K562 (cell line): ENCODE results near the gene EXTL1. TPM values are rescaled to one million over a fixed set of nuclear protein-coding genes. Genes with fewer than 3 reads are reported as not detected.

Source experiments
- CHD2 ChIP-seq: IDR thresholded peaks from 2 replicates; pipeline ENCODE4 v1.6.1; 2011; ENCODE audit warnings: low read depth, low read length
- FOXM1 ChIP-seq, 2 experiments: fragments of 450-650 bp in 1 of 2; sonication (generic) in 1 of 2; formaldehyde crosslinking in 1 of 2; IDR thresholded peaks; 2 replicates each; pipeline versions ENCODE4 v1.6.1 to v1.9.0; 2017 to 2022; ENCODE audit warnings: low read depth in 2 of 2, mild to moderate bottlenecking in 2 of 2, missing genetic modification reagents in 1 of 2, moderate library complexity in 1 of 2
- GATAD2B ChIP-seq: fragments of 450-650 bp; IDR thresholded peaks from 2 replicates; pipeline ENCODE4 v1.6.1; 2017; ENCODE audit warnings: mild to moderate bottlenecking, borderline replicate concordance
- HEY1 ChIP-seq: fragments of 250-450 bp; sonication (Bioruptor Pico); IDR thresholded peaks from 2 replicates; pipeline ENCODE4 v1.5.0; 2020; ENCODE audit warnings: mild to moderate bottlenecking, moderate library complexity, borderline replicate concordance
- KLF13 ChIP-seq: fragments of 450-650 bp; IDR thresholded peaks from 2 replicates; pipeline ENCODE4 v1.6.1; 2016; ENCODE audit warnings: missing genetic modification characterization, low read depth, mild to moderate bottlenecking, missing compliant biosample characterization, moderate library complexity, borderline replicate concordance
- MXD1 ChIP-seq: fragments of 250-450 bp; sonication (Bioruptor Pico); IDR thresholded peaks from 2 replicates; pipeline ENCODE4 v1.8.0; 2021; ENCODE audit warnings: borderline replicate concordance, mild to moderate bottlenecking, moderate library complexity; ENCODE audit not compliant: poor library complexity, severe bottlenecking
- MYC ChIP-seq, 2 experiments: fragments of 250-450 bp in 1 of 2; sonication (Bioruptor Pico) in 1 of 2; IDR thresholded peaks; 2 replicates each; pipeline versions ENCODE4 v1.5.1 to v1.6.1; 2012 to 2021; ENCODE audit warnings: low read depth in 2 of 2, borderline replicate concordance in 1 of 2, improper control_type of control experiment in 1 of 2, low read length in 1 of 2, mild to moderate bottlenecking in 1 of 2, moderate library complexity in 1 of 2
- NEUROD1 ChIP-seq: fragments of 150-350 bp; IDR thresholded peaks from 2 replicates; pipeline ENCODE4 v1.6.1; 2014; ENCODE audit warnings: borderline replicate concordance, low read length, low read depth; ENCODE audit not compliant: partially characterized antibody
- PATZ1 ChIP-seq: fragments of 250-450 bp; sonication (Bioruptor Pico); IDR thresholded peaks from 2 replicates; pipeline ENCODE4 v1.5.0; 2020; ENCODE audit warnings: mild to moderate bottlenecking, borderline replicate concordance
- PHB2 ChIP-seq: fragments of 450-650 bp; IDR thresholded peaks from 2 replicates; pipeline ENCODE4 v1.6.1; 2017; ENCODE audit warnings: low read depth
- PHF8 ChIP-seq: fragments of 200-600 bp; sonication (generic); IDR thresholded peaks from 2 replicates; pipeline ENCODE4 v1.6.1; 2012; ENCODE audit warnings: mixed run types, mild to moderate bottlenecking, inconsistent platforms, low read length, moderate library complexity, borderline replicate concordance
- POLR2A ChIP-seq: fragments of 450-650 bp; conservative IDR thresholded peaks from 2 replicates; pipeline ENCODE4 v1.6.1; 2016
- RFX1 ChIP-seq: fragments of 450-650 bp; IDR thresholded peaks from 2 replicates; pipeline ENCODE4 v1.6.1; 2016; ENCODE audit warnings: mild to moderate bottlenecking, moderate library complexity
- WHSC1 ChIP-seq: IDR thresholded peaks from one replicate; pipeline ENCODE4 v1.6.1; 2012; ENCODE audit warnings: low read length, control low read depth, inconsistent platforms
- XRCC3 ChIP-seq: fragments of 450-650 bp; IDR thresholded peaks from 2 replicates; pipeline ENCODE4 v1.6.1; 2017; ENCODE audit warnings: mild to moderate bottlenecking, moderate library complexity
- ZNF277 ChIP-seq: fragments of 250-450 bp; sonication (Bioruptor Pico); IDR thresholded peaks from 2 replicates; pipeline ENCODE4 v1.8.0; 2022; ENCODE audit warnings: inconsistent platforms, mild to moderate bottlenecking, moderate library complexity, borderline replicate concordance
- ZNF347 ChIP-seq: fragments of 450-650 bp; formaldehyde crosslinking; IDR thresholded peaks from 2 replicates; pipeline ENCODE4 v1.4.0; 2020; ENCODE audit warnings: low read depth, mild to moderate bottlenecking, moderate library complexity
- ZNF766 ChIP-seq: fragments of 200-800 bp; sonication (Bioruptor generic); conservative IDR thresholded peaks from 2 replicates; pipeline ENCODE4 v1.6.1; 2016; ENCODE audit warnings: missing genetic modification characterization, missing compliant biosample characterization
- ZSCAN32 ChIP-seq: fragments of 450-650 bp; formaldehyde crosslinking; IDR thresholded peaks from 2 replicates; pipeline ENCODE4 v1.4.0; 2020; ENCODE audit warnings: mild to moderate bottlenecking, moderate library complexity
- polyA plus RNA-seq, 8 experiments: library from polyadenylated mRNA; depleted of rRNA in 4 of 8; stranded (reverse) in 5 of 8; unstranded in 3 of 8; fragments of >200 nt; fragmentation: Nextera tagmentation in 2 of 8; fragmentation: Illumina TruSeq in 1 of 8; extraction: Ambion mirVana in 2 of 8; extraction: Trizol in 1 of 8; gene quantifications; 2 replicates each; pipeline versions ENCODE4 v1.2.1 to v1.2.3, GENCODE V29; 2011 to 2014; ENCODE audit warnings: inconsistent platforms in 1 of 8, missing spikeins in 1 of 8
- total RNA-seq, 7 experiments: library from RNA; depleted of rRNA in 6 of 7; stranded (reverse); fragments of >200 nt in 6 of 7; fragmentation: Illumina TruSeq in 2 of 7; extraction: Trizol in 2 of 7; gene quantifications; 2 replicates each; pipeline versions ENCODE4 v1.2.1 to v1.2.3, GENCODE V29; 2011 to 2021; ENCODE audit warnings: low replicate concordance in 1 of 7

EXTL1 gene
- total and polyA plus RNA-seq, 9 of the 15 experiments (the other 6 are each of a cell fraction or from before 2014, with no cell fraction given): 0.04 to 0.23 (median 0.08) TPM; not detected in 3

GRCh38 chr1:26035203-26035958, 13.8 kb downstream of the EXTL1 start (continued):
- TF ChIP-seq KLF13 (tag) (peak; percentile 75; the same call in 1 of the 2 replicates), ZSCAN32 (CRISPR knock-in tag) (no peak), ZNF277 (CRISPR knock-in tag) (no peak), NEUROD1 (peak; percentile 30), MYC (IDR thresholded peaks at IDR 0.05; ENCODE audit: low read depth, low read length) (peak; percentile 61), MYC (CRISPR knock-in tag; IDR thresholded peaks at IDR 0.05; ENCODE audit: borderline replicate concordance, low read depth) (peak; percentile 50), FOXM1 (IDR thresholded peaks at IDR 0.05; ENCODE audit: low read depth) (no peak), FOXM1 (CRISPR knock-in tag; IDR thresholded peaks at IDR 0.05; ENCODE audit: low read depth) (0 out of 2 replicates have a peak, but pooled peaks have one; percentile 5), ZNF347 (CRISPR knock-in tag) (no peak), ZNF766 (CRISPR knock-in tag) (no peak), HEY1 (no peak), WHSC1 (peak; percentile 85), POLR2A (peak; percentile 97), PHF8 (peak; percentile 95), PHB2 (0 out of 2 replicates have a peak, but pooled peaks have one; percentile 55), RFX1 (no peak), GATAD2B (no peak), XRCC3 (no peak), MXD1 (no peak), PATZ1 (CRISPR knock-in tag) (no peak), CHD2 (peak; percentile 42; the same call in 1 of the 2 replicates)
